Activated naive CD4-positive, alpha-beta T cell treated with anti-CD3 and anti-CD28 coated beads for 36 hours (primary cell): ENCODE data around the gene SSR1. TPM values are rescaled to one million over a fixed set of nuclear protein-coding genes. Genes with fewer than 3 reads are reported as not detected.

Source experiments
- CTCF ChIA-PET: fragments of 350-600 bp; sonication (Branson Sonifier 250); formaldehyde crosslinking; loops from one replicate; lab custom pipeline; 2021; ENCODE audit warnings: antibody characterized with exemption; lab: Charles Lee
- DNase-seq: peaks from one replicate; pipeline ENCODE4 v3.0.0-alpha.2; 2020
- H3K27ac Mint-ChIP-seq: one replicate; pipeline ENCODE4 v1.8.0; 2021; ENCODE audit warnings: mild to moderate bottlenecking, mixed read lengths
- H3K27me3 Mint-ChIP-seq: one replicate; pipeline ENCODE4 v1.8.0; 2021; ENCODE audit warnings: low read depth, mixed read lengths
- H3K36me3 Mint-ChIP-seq: one replicate; pipeline ENCODE4 v1.8.0; 2021; ENCODE audit warnings: low read depth, mixed read lengths
- H3K4me1 Mint-ChIP-seq: one replicate; pipeline ENCODE4 v1.8.0; 2021; ENCODE audit warnings: low read depth, mixed read lengths
- H3K4me3 Mint-ChIP-seq: one replicate; pipeline ENCODE4 v1.8.0; 2021; ENCODE audit warnings: mild to moderate bottlenecking, moderate library complexity, mixed read lengths
- H3K9me3 Mint-ChIP-seq: one replicate; pipeline ENCODE4 v1.8.0; 2021; ENCODE audit warnings: mixed read lengths
- intact Hi-C: fragments of 100-400 bp; cut with micrococcal nuclease; formaldehyde crosslinking; loops from one replicate; pipeline ENCODE4 v1.15.1; 2023
- total RNA-seq, 2 experiments: library from RNA; stranded (reverse); gene quantifications; one replicate each; pipeline ENCODE4 v1.2.3, GENCODE V29; 2021

Gene SSR1
- total RNA-seq, 2 experiments from 2014 or later, result 116 to 121 TPM

DNA sequence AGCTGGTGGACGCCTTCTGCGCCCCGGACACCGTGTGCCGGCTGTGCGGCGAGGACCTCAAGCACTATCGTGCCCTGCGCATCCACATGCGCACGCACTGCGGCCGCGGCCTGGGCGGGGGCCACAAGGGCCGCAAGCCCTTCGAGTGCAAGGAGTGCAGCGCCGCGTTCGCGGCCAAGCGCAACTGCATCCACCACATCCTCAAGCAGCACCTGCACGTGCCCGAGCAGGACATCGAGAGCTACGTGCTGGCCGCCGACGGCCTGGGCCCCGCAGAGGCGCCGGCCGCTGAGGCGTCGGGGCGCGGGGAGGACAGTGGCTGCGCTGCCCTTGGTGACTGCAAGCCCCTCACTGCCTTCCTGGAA lies 82.7 kb downstream of the SSR1 start:
- H3K9me3 Mint-ChIP-seq, result no peaks in the 10 kb centered on the region
- peaks cover 28% of the 10 kb centered on the region for H3K36me3 Mint-ChIP-seq
- H3K27me3 Mint-ChIP-seq, result no peaks in the 10 kb centered on the region
- H3K27ac Mint-ChIP-seq, result no peak overlapping the region
- DNase-seq, result no peak
- intact Hi-C loops, result no loop called here
- peaks cover 12% of the 10 kb centered on the region for H3K4me1 Mint-ChIP-seq
- no peak overlapping the region for H3K4me3 Mint-ChIP-seq
- CTCF ChIA-PET, result no interaction called here

DNA sequence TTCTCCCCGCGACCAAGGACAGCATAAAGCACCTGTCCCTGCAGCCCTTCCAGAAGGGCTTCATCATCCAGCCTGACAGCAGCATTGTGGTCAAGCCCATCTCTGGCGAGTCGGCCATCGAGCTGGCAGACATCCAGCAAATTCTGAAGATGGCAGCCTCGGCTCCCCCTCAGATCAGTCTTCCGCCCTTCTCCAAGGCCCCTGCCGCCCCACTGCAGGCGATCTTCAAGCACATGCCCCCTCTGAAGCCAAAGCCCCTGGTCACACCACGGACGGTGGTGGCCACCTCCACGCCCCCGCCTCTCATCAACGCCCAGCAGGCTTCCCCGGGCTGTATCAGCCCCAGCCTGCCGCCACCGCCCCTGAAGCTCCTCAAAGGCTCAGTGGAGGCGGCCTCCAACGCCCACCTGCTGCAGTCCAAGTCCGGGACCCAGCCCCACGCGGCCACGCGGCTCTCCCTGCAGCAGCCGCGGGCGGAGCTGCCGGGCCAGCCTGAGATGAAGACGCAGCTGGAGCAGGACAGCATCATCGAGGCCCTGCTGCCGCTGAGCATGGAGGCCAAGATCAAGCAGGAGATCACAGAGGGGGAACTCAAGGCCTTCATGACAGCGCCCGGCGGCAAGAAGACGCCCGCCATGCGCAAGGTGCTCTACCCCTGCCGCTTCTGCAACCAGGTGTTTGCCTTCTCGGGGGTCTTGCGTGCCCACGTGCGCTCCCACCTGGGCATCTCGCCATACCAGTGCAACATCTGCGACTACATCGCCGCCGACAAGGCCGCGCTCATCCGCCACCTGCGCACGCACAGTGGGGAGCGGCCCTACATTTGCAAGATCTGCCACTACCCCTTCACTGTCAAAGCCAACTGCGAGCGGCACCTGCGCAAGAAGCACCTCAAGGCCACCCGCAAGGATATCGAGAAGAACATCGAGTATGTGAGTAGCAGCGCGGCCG lies 83.3 kb downstream of the SSR1 start:
- peaks cover 28% of the 10 kb centered on the region for H3K36me3 Mint-ChIP-seq
- no peak for DNase-seq
- H3K27me3 Mint-ChIP-seq, result no peaks in the 10 kb centered on the region
- intact Hi-C loops, result no loop called here
- CTCF ChIA-PET, result interaction anchor here (1.9 kb wide), 1 partner anchor 9 kb away, joined by 7 read pairs; no protein-coding TSS in a partner anchor
- no peak overlapping the region for H3K4me3 Mint-ChIP-seq
- no peaks in the 10 kb centered on the region for H3K9me3 Mint-ChIP-seq
- H3K27ac Mint-ChIP-seq, result no peak overlapping the region
- H3K4me1 Mint-ChIP-seq, result peaks cover 12% of the 10 kb centered on the region

DNA sequence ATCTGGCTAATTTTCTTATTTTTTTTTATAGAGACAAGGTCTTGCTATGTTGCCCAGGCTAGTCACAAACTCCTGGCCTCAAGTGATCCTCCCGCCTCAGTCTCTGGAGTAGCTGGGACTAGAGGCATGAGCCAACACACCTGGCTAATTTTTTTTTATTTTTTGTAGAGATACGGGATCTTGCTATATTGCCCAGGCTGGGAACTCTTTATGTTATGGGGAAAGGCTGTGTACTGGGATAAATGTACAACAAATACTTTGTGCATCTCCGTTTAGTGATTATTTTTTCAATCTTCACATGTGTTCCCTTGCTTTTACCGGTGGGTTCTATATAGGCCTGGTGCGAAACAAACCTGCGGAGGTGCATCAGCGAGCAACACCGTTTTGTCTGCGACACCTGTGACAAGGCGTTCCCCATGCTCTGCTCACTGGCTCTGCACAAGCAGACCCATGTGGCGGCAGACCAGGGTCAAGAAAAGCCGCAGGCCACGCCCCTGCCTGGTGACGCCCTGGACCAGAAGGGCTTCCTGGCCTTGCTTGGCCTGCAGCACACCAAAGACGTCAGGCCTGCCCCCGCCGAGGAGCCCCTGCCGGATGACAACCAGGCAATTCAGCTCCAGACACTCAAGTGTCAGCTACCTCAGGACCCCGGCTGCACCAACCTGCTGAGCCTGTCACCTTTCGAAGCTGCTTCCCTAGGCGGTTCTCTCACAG lies 84.2 kb downstream of the SSR1 start:
- Mint-ChIP-seq H3K9me3 (no peaks in the 10 kb centered on the region), H3K4me3 (no peak overlapping the region), H3K36me3 (peaks cover 28% of the 10 kb centered on the region), H3K4me1 (peaks cover 12% of the 10 kb centered on the region), H3K27me3 (no peaks in the 10 kb centered on the region), H3K27ac (no peak overlapping the region)
- intact Hi-C loops, result no loop called here
- CTCF ChIA-PET, result interaction anchor here (1.4 to 1.9 kb wide), 2 partner anchors 10 to 14 kb away, joined by 4 to 7 read pairs; no protein-coding TSS in a partner anchor
- no peak for DNase-seq

DNA sequence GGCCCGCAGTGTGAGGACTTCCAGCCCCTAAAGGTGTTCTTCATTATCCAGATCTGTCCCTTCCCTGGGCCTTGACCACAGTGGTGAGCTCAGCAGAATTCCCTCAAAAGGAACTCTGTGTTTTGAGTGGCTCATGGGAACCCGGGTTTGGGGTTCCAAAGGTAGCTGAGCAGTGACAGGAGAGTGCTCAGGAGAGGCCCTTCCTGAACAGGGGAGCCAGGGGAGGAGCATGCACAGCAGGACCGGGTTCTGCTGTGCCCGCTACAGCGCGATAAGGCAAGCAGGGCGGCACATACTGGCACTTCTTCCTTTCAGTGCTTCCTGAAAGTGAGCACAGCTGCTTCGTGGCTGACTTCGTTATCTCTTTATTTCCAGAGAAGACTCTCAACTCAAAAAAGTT lies 88.3 kb downstream of the SSR1 start:
- no peak overlapping the region for H3K27ac Mint-ChIP-seq
- no peak for DNase-seq
- H3K27me3 Mint-ChIP-seq, result no peaks in the 10 kb centered on the region
- peaks cover 20% of the 10 kb centered on the region for H3K36me3 Mint-ChIP-seq
- H3K9me3 Mint-ChIP-seq, result no peaks in the 10 kb centered on the region
- no peaks in the 10 kb centered on the region for H3K4me1 Mint-ChIP-seq
- intact Hi-C loops, result no loop called here
- no peak overlapping the region for H3K4me3 Mint-ChIP-seq
- CTCF ChIA-PET, result no interaction called here

DNA sequence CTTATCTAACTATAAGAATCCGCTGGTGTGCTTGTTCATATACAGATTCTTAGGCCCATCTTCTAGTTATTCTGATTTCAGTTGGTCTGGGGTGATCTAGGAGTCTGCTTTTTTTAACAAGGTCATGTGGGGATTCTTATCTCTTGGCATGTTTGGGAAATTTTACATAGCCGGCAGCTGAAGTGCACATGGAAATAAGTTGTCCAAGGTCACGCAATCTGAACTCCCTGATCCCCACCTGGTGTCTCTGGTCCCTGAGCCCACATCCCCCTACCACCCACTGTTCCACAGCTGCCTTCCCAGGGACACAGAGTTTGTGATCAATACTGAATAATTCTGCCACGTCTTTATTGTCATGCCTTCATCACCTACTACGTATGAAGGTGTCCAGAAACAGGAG lies 90.8 kb downstream of the SSR1 start:
- no peak overlapping the region for H3K4me3 Mint-ChIP-seq
- intact Hi-C loops, result no loop called here
- H3K4me1 Mint-ChIP-seq, result no peaks in the 10 kb centered on the region
- no peaks in the 10 kb centered on the region for H3K9me3 Mint-ChIP-seq
- no peaks in the 10 kb centered on the region for H3K27me3 Mint-ChIP-seq
- H3K36me3 Mint-ChIP-seq, result peaks cover 8% of the 10 kb centered on the region
- H3K27ac Mint-ChIP-seq, result no peak overlapping the region
- CTCF ChIA-PET, result no interaction called here
- DNase-seq, result no peak

DNA sequence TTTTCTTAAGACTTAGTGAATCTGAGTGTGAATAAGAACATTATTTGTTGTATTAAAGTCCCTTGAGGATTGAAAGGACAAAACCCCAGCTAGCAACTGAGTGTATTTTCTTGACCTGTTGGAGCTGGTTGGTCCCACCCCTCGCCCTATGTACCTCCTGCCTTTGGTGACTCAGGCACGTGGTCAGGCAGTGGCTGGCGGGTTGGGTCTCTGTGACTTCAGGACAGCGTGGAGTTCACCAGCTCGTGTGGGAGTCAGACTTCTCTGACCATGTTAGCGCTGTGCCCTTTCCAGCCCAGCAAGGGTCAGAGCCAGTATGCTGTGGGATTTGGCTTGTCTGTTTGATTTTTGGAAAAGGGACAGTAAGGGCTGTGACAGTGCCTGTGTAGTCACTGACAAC lies 93.7 kb downstream of the SSR1 start:
- CTCF ChIA-PET, result no interaction called here
- H3K9me3 Mint-ChIP-seq, result no peaks in the 10 kb centered on the region
- DNase-seq, result no peak
- H3K27me3 Mint-ChIP-seq, result no peaks in the 10 kb centered on the region
- H3K36me3 Mint-ChIP-seq, result peaks cover 8% of the 10 kb centered on the region
- H3K4me1 Mint-ChIP-seq, result no peaks in the 10 kb centered on the region
- no peak overlapping the region for H3K4me3 Mint-ChIP-seq
- H3K27ac Mint-ChIP-seq, result no peak overlapping the region
- intact Hi-C loops, result no loop called here

DNA sequence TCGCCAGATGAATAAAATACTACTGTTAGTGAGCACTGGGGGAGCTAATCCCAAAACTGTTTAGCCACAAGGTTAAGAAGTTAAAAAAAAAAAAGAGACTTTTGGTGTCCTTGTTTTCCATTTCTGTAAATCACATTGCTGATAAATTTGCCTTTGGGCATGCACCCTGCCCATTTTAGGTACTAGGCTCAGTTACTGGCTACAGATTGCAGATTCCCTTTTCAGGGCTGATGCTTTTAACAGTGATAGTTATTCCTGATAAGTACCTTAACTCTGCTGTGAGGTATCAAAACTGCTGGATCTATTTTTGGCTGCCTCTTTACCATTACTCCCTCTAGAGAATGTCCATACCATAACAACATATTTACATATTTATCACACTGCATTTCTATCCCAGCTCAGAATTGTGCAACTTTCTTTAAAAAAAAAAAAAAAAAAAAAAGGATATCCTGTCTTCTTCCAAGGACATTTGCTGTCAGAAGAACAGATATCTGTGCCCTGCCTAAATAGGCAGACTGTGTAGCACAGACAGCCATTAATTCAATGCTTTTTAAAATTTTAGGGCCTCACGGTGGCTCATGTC lies 94.5 kb downstream of the SSR1 start:
- H3K9me3 Mint-ChIP-seq, result no peaks in the 10 kb centered on the region
- intact Hi-C loops, result no loop called here
- no peaks in the 10 kb centered on the region for H3K27me3 Mint-ChIP-seq
- H3K4me3 Mint-ChIP-seq, result no peak overlapping the region
- DNase-seq, result no peak
- no peaks in the 10 kb centered on the region for H3K4me1 Mint-ChIP-seq
- no peak overlapping the region for H3K27ac Mint-ChIP-seq
- H3K36me3 Mint-ChIP-seq, result peaks cover 9% of the 10 kb centered on the region
- CTCF ChIA-PET, result no interaction called here

Other genes with a start within 250 kb of the SSR1 start
- 10 to 100 TPM; 10.8 to 12.2 TPM for gene RREB1, start 205.2 kb downstream of the SSR1 start, total RNA-seq
- under 1 TPM; 0.25 to 0.26 TPM for gene CAGE1, start 76.5 kb upstream of the SSR1 start, total RNA-seq
- gene RIOK1, start 76.6 kb upstream of the SSR1 start, total RNA-seq, result 10 to 100 TPM; 33.8 to 38.5 TPM
- gene DSP, start 228.5 kb upstream of the SSR1 start, total RNA-seq, result under 1 TPM in 1 of 2 experiments, not detected in 1; 0.22 TPM